ENCODE data around the gene SRSF4.
"Not testable (repeated sequence)": the region's sequence is repeated elsewhere in the genome, so short reads cannot be mapped to it uniquely, and the experiment has no call there.

SRSF4 gene

GRCh38 chr1:29162476-29163138 lies 19.1 kb downstream of the SRSF4 start:
- no peak for DNase-seq

- no peak for DNase-seq
These were observed 19.7 kb downstream of the SRSF4 start for GRCh38 chr1:29162025-29162424.

GRCh38 chr1:29159773-29160172 lies 21.9 kb downstream of the SRSF4 start:
- DNase-seq = no peak

GRCh38 chr1:29157269-29157601 lies 24.5 kb downstream of the SRSF4 start:
- DNase-seq = no peak

- peak; percentile 40 for DNase-seq
These were observed 25.0 kb downstream of the SRSF4 start for GRCh38 chr1:29156543-29157268.

GRCh38 chr1:29152046-29152805 lies 29.5 kb downstream of the SRSF4 start:
- no peak for DNase-seq

GRCh38 chr1:29150346-29150745 lies 31.4 kb downstream of the SRSF4 start:
- not testable (repeated sequence) for DNase-seq

- no peak for DNase-seq
These were observed 32.8 kb downstream of the SRSF4 start for GRCh38 chr1:29148656-29149491.

GRCh38 chr1:29145739-29146437 lies 35.8 kb downstream of the SRSF4 start:
- peak; percentile 96 for DNase-seq

- no peak for DNase-seq
These were observed 37.5 kb downstream of the SRSF4 start for GRCh38 chr1:29144178-29144577.

- no peak for DNase-seq
These were observed 39.0 kb downstream of the SRSF4 start for GRCh38 chr1:29142714-29143113.

GRCh38 chr1:29136391-29136915 lies 45.2 kb downstream of the SRSF4 start:
- peak; percentile 41 for DNase-seq

GRCh38 chr1:29134695-29135028 lies 47.0 kb downstream of the SRSF4 start:
- no peak for DNase-seq

- DNase-seq = no peak
These were observed 47.6 kb downstream of the SRSF4 start for GRCh38 chr1:29133861-29134694.

- not testable (repeated sequence) for DNase-seq
These were observed 50.6 kb downstream of the SRSF4 start for GRCh38 chr1:29131056-29131455.

- DNase-seq = peak; percentile 21
These were observed 51.8 kb downstream of the SRSF4 start for GRCh38 chr1:29129916-29130315.

- no peak for DNase-seq
These were observed 53.0 kb downstream of the SRSF4 start for GRCh38 chr1:29128739-29129138.

GRCh38 chr1:29126198-29126597 lies 55.5 kb downstream of the SRSF4 start:
- DNase-seq = no peak

- DNase-seq = no peak
These were observed 55.9 kb downstream of the SRSF4 start for GRCh38 chr1:29125788-29126187.

GRCh38 chr1:29125237-29125641 lies 56.5 kb downstream of the SRSF4 start:
- no peak for DNase-seq

All from fibroblast of skin of right biceps (primary cell).